ENCODE results near the gene DKKL1. TPM values are rescaled to one million over a fixed set of nuclear protein-coding genes. Genes with fewer than 3 reads are reported as not detected.

Gene DKKL1
- total RNA-seq, 2 donors from 2014 or later: not detected

DNA sequence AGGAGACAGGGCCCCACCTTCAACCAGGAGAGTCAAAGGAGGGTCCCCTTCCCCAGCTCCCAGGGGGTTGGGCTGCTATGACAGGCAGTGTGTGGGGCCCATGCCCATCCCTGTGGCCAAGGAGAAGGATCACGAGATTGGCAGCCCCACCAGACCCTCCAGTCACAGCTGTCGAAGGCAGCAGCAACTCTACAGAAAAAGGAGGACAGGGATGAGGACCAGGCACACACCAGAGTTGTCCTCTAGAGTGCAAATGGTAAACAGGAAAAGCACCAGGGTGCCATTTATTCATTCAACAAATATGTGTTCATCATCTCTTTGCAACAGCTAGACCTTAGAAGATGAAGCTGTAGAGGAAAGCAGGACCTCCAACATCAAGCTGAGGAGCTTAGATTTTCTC is 55.5 kb downstream of the DKKL1 start:
- Mint-ChIP-seq H3K36me3 (ENCODE audit: insufficient read depth in 2 of 2) (no peaks in the 10 kb centered on the region), H3K27ac (no peak overlapping the region), H3K9me3 (no peaks in the 10 kb centered on the region), H3K27me3 (ENCODE audit: low read depth) (peaks cover 62% of the 10 kb centered on the region), H3K4me1 (ENCODE audit: low read depth) (peaks cover 37% of the 10 kb centered on the region), H3K4me3 (no peak overlapping the region)
- DNase-seq (no peak), ATAC-seq (replicated peaks in 1 of 2) (no peak)

GRCh38 chr19:49420227-49420626 is 56.5 kb downstream of the DKKL1 start:
- ATAC-seq (replicated peaks in 1 of 2) (no peak), DNase-seq (no peak)
- H3K27ac Mint-ChIP-seq: no peak overlapping the region
- H3K4me3 Mint-ChIP-seq: peak overlapping the region in 1 of 2 donors; percentile 80
- no peaks in the 10 kb centered on the region for H3K36me3 Mint-ChIP-seq (ENCODE audit: insufficient read depth in 2 of 2)
- no peaks in the 10 kb centered on the region for H3K9me3 Mint-ChIP-seq
- H3K27me3 Mint-ChIP-seq (ENCODE audit: low read depth): peaks cover 71% of the 10 kb centered on the region
- H3K4me1 Mint-ChIP-seq (ENCODE audit: low read depth): peaks cover 37% of the 10 kb centered on the region

- DNase-seq: peak; percentile 62 to 66
- Mint-ChIP-seq H3K27me3 (ENCODE audit: low read depth) (peaks cover 82% of the 10 kb centered on the region), H3K4me1 (ENCODE audit: low read depth) (peaks cover 44% of the 10 kb centered on the region), H3K27ac (no peak overlapping the region), H3K36me3 (ENCODE audit: insufficient read depth in 2 of 2) (no peaks in the 10 kb centered on the region), H3K4me3 (peak overlapping the region; percentile 79 to 80), H3K9me3 (no peaks in the 10 kb centered on the region)
- ATAC-seq (replicated peaks in 1 of 2): peak; percentile 35 to 49
Measured at GRCh38 chr19:49421039-49421877, 57.6 kb downstream of the DKKL1 start.

DNA sequence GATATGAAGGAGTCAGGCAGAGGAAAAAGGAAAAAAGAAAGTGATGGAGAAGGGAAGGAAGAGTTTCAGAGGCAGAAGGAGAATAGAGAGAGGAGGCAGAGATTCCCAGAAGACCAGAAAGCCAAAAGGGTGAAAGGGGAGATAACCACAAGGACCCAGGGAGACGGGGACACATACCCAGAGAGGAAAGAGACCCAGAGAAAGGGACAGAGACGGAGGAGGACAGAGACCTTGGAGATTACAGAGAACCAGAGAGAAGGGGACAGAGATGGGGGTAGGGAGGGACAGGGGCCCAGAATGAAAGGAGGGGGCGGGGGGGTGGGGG is 58.2 kb downstream of the DKKL1 start:
- Mint-ChIP-seq H3K27ac (no peak overlapping the region), H3K27me3 (ENCODE audit: low read depth) (peaks cover 87% of the 10 kb centered on the region), H3K4me1 (ENCODE audit: low read depth) (peaks cover 49% of the 10 kb centered on the region), H3K4me3 (peak overlapping the region; percentile 79 to 80), H3K9me3 (no peaks in the 10 kb centered on the region), H3K36me3 (ENCODE audit: insufficient read depth in 2 of 2) (no peaks in the 10 kb centered on the region)
- ATAC-seq (replicated peaks in 1 of 2) (no peak), DNase-seq (no peak)

- peak; percentile 76 to 81 for ATAC-seq (replicated peaks in 1 of 2)
- peak; percentile 71 to 79 for DNase-seq
- Mint-ChIP-seq H3K27ac (no peak overlapping the region), H3K9me3 (no peaks in the 10 kb centered on the region), H3K27me3 (ENCODE audit: low read depth) (peaks cover 92% of the 10 kb centered on the region), H3K36me3 (ENCODE audit: insufficient read depth in 2 of 2) (no peaks in the 10 kb centered on the region), H3K4me3 (peak overlapping the region; percentile 85 to 88), H3K4me1 (ENCODE audit: low read depth) (peaks cover 53% of the 10 kb centered on the region)
Measured at GRCh38 chr19:49422407-49423070, 58.9 kb downstream of the DKKL1 start.

- no peak for ATAC-seq (replicated peaks in 1 of 2)
- peak within 1 kb of the TSS; percentile 2 for H3K27ac Mint-ChIP-seq
- H3K4me3 Mint-ChIP-seq: peak within 1 kb of the TSS; percentile 85 to 88
- peaks cover 60% of the 10 kb centered on the region for H3K4me1 Mint-ChIP-seq (ENCODE audit: low read depth)
- no peaks in the 10 kb centered on the region for H3K9me3 Mint-ChIP-seq
- H3K27me3 Mint-ChIP-seq (ENCODE audit: low read depth): peaks cover 92% of the 10 kb centered on the region
- DNase-seq: no peak
- no peaks in the 10 kb centered on the region for H3K36me3 Mint-ChIP-seq (ENCODE audit: insufficient read depth in 2 of 2)
Measured at GRCh38 chr19:49423071-49423984, 59.7 kb downstream of the DKKL1 start, which contains the start of gene PTH2. PTH2 (minus strand) TSS chr19:49423441; CDS start chr19:49423339, 102 bp downstream.

DNA sequence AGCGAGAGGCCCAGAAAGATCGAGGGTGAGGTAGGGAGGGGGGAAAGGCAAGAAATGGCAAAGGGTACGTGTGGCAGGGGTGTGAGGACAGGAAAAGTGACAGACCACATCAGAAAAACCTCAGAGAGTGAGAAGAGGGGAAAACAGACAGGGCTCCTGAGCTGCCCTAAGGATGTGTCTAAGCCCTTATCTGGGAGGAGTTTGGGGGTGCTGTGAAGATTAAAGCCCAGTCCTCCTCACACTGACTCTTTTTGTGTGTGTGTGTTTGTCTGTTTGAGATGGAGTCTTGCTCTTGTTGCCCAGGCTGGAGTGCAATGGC is 60.3 kb downstream of the DKKL1 start:
- ATAC-seq (replicated peaks in 1 of 2) (peak in 1 of 2 donors; percentile 23), DNase-seq (no peak)
- no peaks in the 10 kb centered on the region for H3K36me3 Mint-ChIP-seq (ENCODE audit: insufficient read depth in 2 of 2)
- H3K4me3 Mint-ChIP-seq: peak overlapping the region; percentile 55 to 68
- peaks cover 61% of the 10 kb centered on the region for H3K4me1 Mint-ChIP-seq (ENCODE audit: low read depth)
- H3K27me3 Mint-ChIP-seq (ENCODE audit: low read depth): peaks cover 97% of the 10 kb centered on the region
- H3K9me3 Mint-ChIP-seq: no peaks in the 10 kb centered on the region
- no peak overlapping the region for H3K27ac Mint-ChIP-seq

Other genes with a start within 250 kb of the DKKL1 start
- gene LIN7B, start 249.5 kb upstream of the DKKL1 start, total RNA-seq: 1 to 10 TPM; 5.1 to 7.7 TPM
- 1 to 10 TPM; 2.2 to 2.9 TPM for gene C19orf73, start 244.7 kb upstream of the DKKL1 start, total RNA-seq
- gene PPFIA3, start 244.3 kb upstream of the DKKL1 start, total RNA-seq: 1 to 10 TPM; 6.2 to 9.0 TPM
- not detected for gene HRC, start 208.5 kb upstream of the DKKL1 start, total RNA-seq
- 1 to 10 TPM in 1 of 2 donors, under 1 TPM in 1; 0.96 to 1.5 TPM for gene TRPM4, start 206.1 kb upstream of the DKKL1 start, total RNA-seq
- gene SLC6A16, start 38.7 kb upstream of the DKKL1 start, total RNA-seq: 1 to 10 TPM; 2.0 to 3.0 TPM
- gene CD37, start 28.5 kb upstream of the DKKL1 start, total RNA-seq: 100 to 1,000 TPM; 248 to 262 TPM
- gene TEAD2, start 1.5 kb upstream of the DKKL1 start, total RNA-seq: not detected
- 1 to 10 TPM; 1.6 to 3.0 TPM for gene KASH5, start 24.4 kb downstream of the DKKL1 start, total RNA-seq
- gene PTH2, start 59.6 kb downstream of the DKKL1 start, total RNA-seq: not detected
- not detected for gene GFY, start 61.5 kb downstream of the DKKL1 start, total RNA-seq
- under 1 TPM; 0.42 to 0.74 TPM for gene SLC17A7, start 77.7 kb downstream of the DKKL1 start, total RNA-seq
- gene PIH1D1, start 87.9 kb downstream of the DKKL1 start, total RNA-seq: 100 to 1,000 TPM; 128 to 132 TPM
- gene ALDH16A1, start 89.3 kb downstream of the DKKL1 start, total RNA-seq: 10 to 100 TPM; 21.8 to 23.4 TPM
- 10 to 100 TPM; 69.7 to 76.3 TPM for gene FLT3LG, start 110.3 kb downstream of the DKKL1 start, total RNA-seq
- 1,000 to 10,000 TPM; 4,603 to 5,026 TPM for gene RPL13A, start 123.7 kb downstream of the DKKL1 start, total RNA-seq
- 1,000 to 10,000 TPM; 2,679 to 2,721 TPM for gene RPS11, start 132.6 kb downstream of the DKKL1 start, total RNA-seq
- 10 to 100 TPM; 21.2 to 24.1 TPM for gene FCGRT, start 148.8 kb downstream of the DKKL1 start, total RNA-seq
- 1 to 10 TPM; 3.2 to 4.3 TPM for gene RCN3, start 164.1 kb downstream of the DKKL1 start, total RNA-seq
- 10 to 100 TPM; 66.0 to 72.7 TPM for gene NOSIP, start 216.7 kb downstream of the DKKL1 start, total RNA-seq
- 1 to 10 TPM in 1 of 2 donors, under 1 TPM in 1; 0.88 to 1.1 TPM for gene PRRG2, start 217.4 kb downstream of the DKKL1 start, total RNA-seq
- gene PRR12, start 227.3 kb downstream of the DKKL1 start, total RNA-seq: 10 to 100 TPM; 23.9 to 24.6 TPM

All from activated T-cell treated with anti-CD3 and anti-CD28 coated beads, Interleukin-2, amount 50 U/mL, for 72 hours (primary cell).